ENCODE measurements around the gene XPNPEP2.

DNA sequence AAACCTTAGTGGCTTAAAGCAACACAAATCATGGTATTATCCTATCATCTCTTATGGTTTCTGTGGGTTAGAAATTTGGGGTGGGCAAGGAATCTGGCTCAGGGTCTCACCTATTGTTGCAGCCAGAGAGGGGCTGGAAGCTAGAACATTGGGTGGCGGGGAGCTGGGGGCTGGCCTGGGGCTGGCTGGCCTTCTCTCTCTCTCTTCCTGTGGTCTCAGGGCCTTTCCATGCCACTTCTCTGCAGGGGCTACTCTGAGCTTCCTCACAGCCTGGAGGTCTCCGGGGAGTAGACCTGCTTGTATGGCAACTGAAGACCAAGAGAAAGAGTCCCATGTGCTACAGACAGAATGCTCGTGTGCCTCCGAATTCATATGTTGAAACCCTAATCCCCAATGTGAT, 10.7 kb upstream of the XPNPEP2 start:
- TF ChIP-seq, protein P1, sequence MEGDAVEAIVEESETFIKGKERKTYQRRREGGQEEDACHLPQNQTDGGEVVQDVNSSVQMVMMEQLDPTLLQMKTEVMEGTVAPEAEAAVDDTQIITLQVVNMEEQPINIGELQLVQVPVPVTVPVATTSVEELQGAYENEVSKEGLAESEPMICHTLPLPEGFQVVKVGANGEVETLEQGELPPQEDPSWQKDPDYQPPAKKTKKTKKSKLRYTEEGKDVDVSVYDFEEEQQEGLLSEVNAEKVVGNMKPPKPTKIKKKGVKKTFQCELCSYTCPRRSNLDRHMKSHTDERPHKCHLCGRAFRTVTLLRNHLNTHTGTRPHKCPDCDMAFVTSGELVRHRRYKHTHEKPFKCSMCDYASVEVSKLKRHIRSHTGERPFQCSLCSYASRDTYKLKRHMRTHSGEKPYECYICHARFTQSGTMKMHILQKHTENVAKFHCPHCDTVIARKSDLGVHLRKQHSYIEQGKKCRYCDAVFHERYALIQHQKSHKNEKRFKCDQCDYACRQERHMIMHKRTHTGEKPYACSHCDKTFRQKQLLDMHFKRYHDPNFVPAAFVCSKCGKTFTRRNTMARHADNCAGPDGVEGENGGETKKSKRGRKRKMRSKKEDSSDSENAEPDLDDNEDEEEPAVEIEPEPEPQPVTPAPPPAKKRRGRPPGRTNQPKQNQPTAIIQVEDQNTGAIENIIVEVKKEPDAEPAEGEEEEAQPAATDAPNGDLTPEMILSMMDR (IDR thresholded peaks at IDR 0.05), result no peak
- no peak for TF ChIP-seq POLR2A (IDR thresholded peaks at IDR 0.05)

Measured in uterus (tissue), 2 donors.